Measurements from ENCODE around the gene ANKZF1.
"Not testable (repeated sequence)": the region's sequence is repeated elsewhere in the genome, so short reads cannot be mapped to it uniquely, and the experiment has no call there.

GRCh38 chr2:219201331-219201730 lies 28.3 kb upstream of the ANKZF1 start:
- TF ChIP-seq EZH2phosphoT487 (IDR thresholded peaks at IDR 0.05; ENCODE audit: insufficient read depth, low read depth); EZH2 (IDR thresholded peaks at IDR 0.05; ENCODE audit: insufficient read depth, poor library complexity, severe bottlenecking): not testable (repeated sequence)
